Trophoblast cell (in vitro differentiated cells and primary cell): ENCODE measurements around the gene DGKB.

Source experiments
- DNase-seq, 2 donors: peaks; one replicate each; pipeline ENCODE4 v3.0.0-alpha.2; 2016
- H2AFZ ChIP-seq: 2 replicates; pipeline ENCODE4 v1.6.1; 2013; ENCODE audit warnings: low read length, moderate library complexity, mild to moderate bottlenecking; ENCODE audit not compliant: insufficient read depth, poor library complexity
- H2AK5ac ChIP-seq: 2 replicates; pipeline ENCODE4 v1.6.1; 2013; ENCODE audit warnings: mild to moderate bottlenecking, low read length
- H2BK120ac ChIP-seq: 2 replicates; pipeline ENCODE4 v1.6.1; 2013; ENCODE audit warnings: low read length, mild to moderate bottlenecking, moderate library complexity; ENCODE audit not compliant: insufficient read depth, poor library complexity
- H2BK12ac ChIP-seq: 2 replicates; pipeline ENCODE4 v1.6.1; 2013; ENCODE audit warnings: mild to moderate bottlenecking, low read length, moderate library complexity
- H2BK5ac ChIP-seq: 2 replicates; pipeline ENCODE4 v1.6.1; 2013; ENCODE audit warnings: low read length, low read depth, moderate library complexity, mild to moderate bottlenecking; ENCODE audit not compliant: poor library complexity
- H3K14ac ChIP-seq: 2 replicates; pipeline ENCODE4 v1.6.1; 2013; ENCODE audit warnings: mild to moderate bottlenecking, low read length
- H3K18ac ChIP-seq: 2 replicates; pipeline ENCODE4 v1.6.1; 2013; ENCODE audit warnings: mild to moderate bottlenecking, low read length
- H3K23ac ChIP-seq: 2 replicates; pipeline ENCODE4 v1.6.1; 2013; ENCODE audit warnings: low read length
- H3K27ac ChIP-seq: 2 replicates; pipeline ENCODE4 v1.5.1; 2013; ENCODE audit warnings: low read depth, mild to moderate bottlenecking, inconsistent platforms, low read length, moderate library complexity
- H3K27me3 ChIP-seq: 2 replicates; pipeline ENCODE4 v1.6.1; 2013; ENCODE audit warnings: inconsistent platforms, mild to moderate bottlenecking, low read length, moderate library complexity; ENCODE audit not compliant: insufficient read depth
- H3K36me3 ChIP-seq, 2 experiments: 1 replicate in 1 of 2; 2 replicates in 1 of 2; pipeline ENCODE4 v1.6.1; 2013; ENCODE audit warnings: low read length in 2 of 2, mild to moderate bottlenecking in 2 of 2, moderate library complexity in 1 of 2; ENCODE audit not compliant: insufficient read depth in 2 of 2, control insufficient read depth in 1 of 2
- H3K4ac ChIP-seq: 2 replicates; pipeline ENCODE4 v1.6.1; 2013; ENCODE audit warnings: low read depth, mild to moderate bottlenecking, low read length, moderate library complexity
- H3K4me1 ChIP-seq, 2 experiments: 1 replicate in 1 of 2; 2 replicates in 1 of 2; pipeline ENCODE4 v1.6.1; 2013; ENCODE audit warnings: low read length in 2 of 2, mild to moderate bottlenecking in 2 of 2, moderate library complexity in 1 of 2; ENCODE audit not compliant: insufficient read depth in 2 of 2, control insufficient read depth in 1 of 2
- H3K4me2 ChIP-seq: 2 replicates; pipeline ENCODE4 v1.6.1; 2013; ENCODE audit warnings: inconsistent platforms, mild to moderate bottlenecking, low read length, moderate library complexity
- H3K4me3 ChIP-seq: 2 replicates; pipeline ENCODE4 v1.5.1; 2013; ENCODE audit warnings: mild to moderate bottlenecking, low read depth, low read length, inconsistent platforms
- H3K79me1 ChIP-seq: one replicate; pipeline ENCODE4 v1.6.1; 2013; ENCODE audit warnings: low read length
- H3K79me2 ChIP-seq: 2 replicates; pipeline ENCODE4 v1.6.1; 2013; ENCODE audit warnings: low read length, mild to moderate bottlenecking; ENCODE audit not compliant: control insufficient read depth, insufficient read depth, poor library complexity
- H3K9ac ChIP-seq: 2 replicates; pipeline ENCODE4 v1.6.1; 2013; ENCODE audit warnings: mild to moderate bottlenecking, low read length
- H3K9me3 ChIP-seq: 2 replicates; pipeline ENCODE4 v1.6.1; 2013; ENCODE audit warnings: low read depth, mild to moderate bottlenecking, control low read depth, inconsistent platforms, low read length; ENCODE audit not compliant: insufficient read depth
- H4K12ac ChIP-seq: 2 replicates; pipeline ENCODE4 v1.6.1; 2013; ENCODE audit warnings: low read depth, mild to moderate bottlenecking, low read length, moderate library complexity
- H4K8ac ChIP-seq: 2 replicates; pipeline ENCODE4 v1.6.1; 2013; ENCODE audit warnings: low read depth, mild to moderate bottlenecking, low read length, moderate library complexity
- H4K91ac ChIP-seq: one replicate; pipeline ENCODE4 v1.6.1; 2013; ENCODE audit warnings: low read depth, mild to moderate bottlenecking, low read length, moderate library complexity
- WGBS: extraction: QIAGEN DNeasy Blood & Tissue Kit; methylation state at CpG from one replicate; pipeline ENCODE4 v1.1.7; 2013; ENCODE audit warnings: missing lambda C conversion rate; ENCODE audit not compliant: insufficient read length, insufficient coverage; ENCODE audit errors: extremely low coverage; 5-methylcytosine and 5-hydroxymethylcytosine counted together

The DGKB gene

GRCh38 chr7:14800664-14801063 lies 101.9 kb downstream of the DGKB start:
- Histone ChIP-seq H2AFZ (no peak overlapping the region), H3K79me2 (no peaks in the 10 kb centered on the region), H3K79me1 (no peaks in the 10 kb centered on the region), H2AK5ac (no peak overlapping the region), H2BK12ac (no peak overlapping the region), H2BK5ac (no peak overlapping the region), H3K9me3 (no peaks in the 10 kb centered on the region), H4K91ac (no peak overlapping the region), H4K12ac (no peak overlapping the region), H3K36me3 (no peaks in the 10 kb centered on the region), H3K27me3 (no peaks in the 10 kb centered on the region), H3K14ac (no peak overlapping the region), H3K4me2 (no peak overlapping the region), H3K18ac (no peak overlapping the region), H3K4ac (no peak overlapping the region), H2BK120ac (no peak overlapping the region), H4K8ac (no peak overlapping the region), H3K27ac (no peak overlapping the region), H3K4me1 (no peaks in the 10 kb centered on the region), H3K23ac (no peak overlapping the region), H3K4me3 (no peak overlapping the region), H3K9ac (no peak overlapping the region)
- no CpG with 5 or more reads among the region's 2 CpGs for WGBS
- DNase-seq = no peak

GRCh38 chr7:14793151-14793550 lies 109.4 kb downstream of the DGKB start:
- no CpG with 5 or more reads among the region's 2 CpGs for WGBS
- no peak overlapping the region for H4K91ac ChIP-seq
- no peaks in the 10 kb centered on the region for H3K79me1 ChIP-seq

GRCh38 chr7:14787551-14787950 lies 115.0 kb downstream of the DGKB start:
- H3K23ac ChIP-seq = no peak overlapping the region
- H3K4me3 ChIP-seq = no peak overlapping the region
- H2BK120ac ChIP-seq = no peak overlapping the region
- no peaks in the 10 kb centered on the region for H3K27me3 ChIP-seq
- H3K36me3 ChIP-seq = no peaks in the 10 kb centered on the region
- H2BK12ac ChIP-seq = no peak overlapping the region
- no peaks in the 10 kb centered on the region for H3K9me3 ChIP-seq
- DNase-seq = no peak
- H4K12ac ChIP-seq = no peak overlapping the region
- no peak overlapping the region for H3K18ac ChIP-seq
- H3K4me2 ChIP-seq = no peak overlapping the region
- WGBS = no CpG with 5 or more reads among the region's 3 CpGs
- no peak overlapping the region for H3K4ac ChIP-seq
- no peak overlapping the region for H3K14ac ChIP-seq
- no peak overlapping the region for H3K9ac ChIP-seq
- H4K8ac ChIP-seq = no peak overlapping the region
- H2BK5ac ChIP-seq = no peak overlapping the region
- no peaks in the 10 kb centered on the region for H3K4me1 ChIP-seq
- no peak overlapping the region for H2AK5ac ChIP-seq
- no peak overlapping the region for H4K91ac ChIP-seq
- no peaks in the 10 kb centered on the region for H3K79me1 ChIP-seq
- H3K27ac ChIP-seq = no peak overlapping the region
- H2AFZ ChIP-seq = no peak overlapping the region
- no peaks in the 10 kb centered on the region for H3K79me2 ChIP-seq

More at GRCh38 chr7:14793151-14793550, 109.4 kb downstream of the DGKB start:
- Histone ChIP-seq H3K27me3 (no peaks in the 10 kb centered on the region), H4K8ac (no peak overlapping the region), H3K79me2 (no peaks in the 10 kb centered on the region), H2AK5ac (no peak overlapping the region), H3K23ac (no peak overlapping the region), H3K14ac (no peak overlapping the region), H2BK120ac (no peak overlapping the region), H3K4me3 (no peak overlapping the region), H3K9ac (no peak overlapping the region), H4K12ac (no peak overlapping the region), H3K27ac (no peak overlapping the region), H2BK12ac (no peak overlapping the region), H3K4me1 (no peaks in the 10 kb centered on the region), H2BK5ac (no peak overlapping the region), H2AFZ (no peak overlapping the region), H3K4me2 (no peak overlapping the region), H3K36me3 (no peaks in the 10 kb centered on the region), H3K4ac (no peak overlapping the region), H3K18ac (no peak overlapping the region), H3K9me3 (no peaks in the 10 kb centered on the region)
- no peak for DNase-seq

GRCh38 chr7:14786314-14786895 lies 116.1 kb downstream of the DGKB start:
- Histone ChIP-seq H2BK120ac (no peak overlapping the region), H3K23ac (no peak overlapping the region), H3K27ac (no peak overlapping the region), H3K27me3 (no peaks in the 10 kb centered on the region), H4K8ac (no peak overlapping the region), H3K18ac (no peak overlapping the region), H3K36me3 (no peaks in the 10 kb centered on the region), H4K91ac (no peak overlapping the region), H3K14ac (no peak overlapping the region), H3K9me3 (no peaks in the 10 kb centered on the region), H2BK5ac (no peak overlapping the region), H3K4me1 (no peaks in the 10 kb centered on the region), H3K4me3 (no peak overlapping the region), H3K79me1 (no peaks in the 10 kb centered on the region), H3K4me2 (no peak overlapping the region), H2AFZ (no peak overlapping the region), H3K9ac (no peak overlapping the region), H2AK5ac (no peak overlapping the region), H3K79me2 (no peaks in the 10 kb centered on the region), H2BK12ac (no peak overlapping the region), H3K4ac (no peak overlapping the region), H4K12ac (no peak overlapping the region)
- no CpG with 5 or more reads among the region's 9 CpGs for WGBS
- DNase-seq = no peak
